ENCODE results near the gene B4GALT1.

- TF ChIP-seq CTCF (conservative IDR thresholded peaks at IDR 0.05 in 1 of 2, IDR thresholded peaks at IDR 0.05 in 1 of 2; ENCODE audit: extremely low read depth in 1 of 2, insufficient read depth in 1 of 2, low read depth in 1 of 2, low read length in 2 of 2) (no peak), EZH2 (IDR thresholded peaks at IDR 0.05; ENCODE audit: borderline replicate concordance, low read length) (no peak)
These were observed 63.4 kb downstream of the B4GALT1 start for GRCh38 chr9:33103501-33104281.

Measured in mammary epithelial cell (primary cell).